IPS-20b (cell line): ENCODE measurements around the gene MAPK14.
A peak's percentile ranks its signal among the peaks of the same experiment; 100 is the strongest.

ENCODE experiments used
- H3K27ac ChIP-seq: one replicate; pipeline ENCODE4 v1.5.1; 2013; ENCODE audit warnings: low read length
- H3K27me3 ChIP-seq: 2 replicates; pipeline ENCODE4 v1.6.1; 2013; ENCODE audit warnings: mild to moderate bottlenecking, low read length, inconsistent platforms; ENCODE audit not compliant: insufficient read depth
- H3K36me3 ChIP-seq: 2 replicates; pipeline ENCODE4 v1.6.1; 2013; ENCODE audit warnings: low read depth, mild to moderate bottlenecking, inconsistent platforms, low read length, moderate library complexity; ENCODE audit not compliant: insufficient read depth
- H3K4me1 ChIP-seq: 2 replicates; pipeline ENCODE4 v1.6.1; 2013; ENCODE audit warnings: mild to moderate bottlenecking, control low read depth, inconsistent platforms, low read length, moderate library complexity; ENCODE audit not compliant: insufficient read depth
- H3K4me3 ChIP-seq: 2 replicates; pipeline ENCODE4 v1.5.1; 2013; ENCODE audit warnings: mild to moderate bottlenecking, low read length, inconsistent platforms
- H3K9ac ChIP-seq: 2 replicates; pipeline ENCODE4 v1.6.1; 2013; ENCODE audit warnings: low read depth, mild to moderate bottlenecking, inconsistent platforms, low read length, moderate library complexity
- H3K9me3 ChIP-seq: 2 replicates; pipeline ENCODE4 v1.6.1; 2013; ENCODE audit warnings: mild to moderate bottlenecking, low read depth, low read length, inconsistent platforms; ENCODE audit not compliant: insufficient read depth

MAPK14 gene

GRCh38 chr6:36133912-36134311, 106.3 kb downstream of the MAPK14 start:
- Histone ChIP-seq H3K36me3 (no peaks in the 10 kb centered on the region), H3K9ac (no peak overlapping the region), H3K27ac (no peak overlapping the region), H3K4me3 (no peak overlapping the region), H3K4me1 (peaks cover 9% of the 10 kb centered on the region; the same call in 1 of the 2 replicates), H3K9me3 (no peaks in the 10 kb centered on the region), H3K27me3 (peaks cover 25% of the 10 kb centered on the region)

- Histone ChIP-seq H3K4me1 (peaks cover 17% of the 10 kb centered on the region), H3K9me3 (no peaks in the 10 kb centered on the region), H3K27me3 (peaks cover 14% of the 10 kb centered on the region), H3K36me3 (no peaks in the 10 kb centered on the region), H3K4me3 (no peak overlapping the region), H3K27ac (no peak overlapping the region), H3K9ac (no peak overlapping the region)
Observed at GRCh38 chr6:36135053-36135731, 107.6 kb downstream of the MAPK14 start.

DNA sequence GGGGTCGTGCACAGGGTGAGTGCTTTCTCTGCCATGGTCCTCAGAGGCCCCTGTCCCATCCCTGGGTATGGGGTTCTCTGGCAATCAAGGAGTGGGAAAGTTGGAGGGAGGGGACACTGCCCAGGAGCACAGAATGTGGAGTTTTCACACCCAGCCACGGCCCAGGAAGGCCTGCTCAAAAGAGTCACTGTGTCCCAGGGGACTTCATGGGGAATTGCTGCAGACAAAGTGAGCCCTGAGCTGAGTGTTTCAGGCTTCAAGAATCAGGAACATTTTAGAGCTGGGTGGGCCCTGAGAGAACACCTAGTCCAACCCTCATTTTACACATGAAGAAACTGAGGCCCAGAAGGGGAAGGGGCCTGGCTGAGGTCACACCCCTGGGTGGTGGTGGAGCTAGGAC, 108.4 kb downstream of the MAPK14 start:
- Histone ChIP-seq H3K9me3 (no peaks in the 10 kb centered on the region), H3K27me3 (peaks cover 9% of the 10 kb centered on the region; the same call in 1 of the 2 replicates), H3K9ac (no peak overlapping the region), H3K4me1 (peaks cover 20% of the 10 kb centered on the region), H3K36me3 (no peaks in the 10 kb centered on the region), H3K27ac (no peak overlapping the region), H3K4me3 (no peak overlapping the region)

DNA sequence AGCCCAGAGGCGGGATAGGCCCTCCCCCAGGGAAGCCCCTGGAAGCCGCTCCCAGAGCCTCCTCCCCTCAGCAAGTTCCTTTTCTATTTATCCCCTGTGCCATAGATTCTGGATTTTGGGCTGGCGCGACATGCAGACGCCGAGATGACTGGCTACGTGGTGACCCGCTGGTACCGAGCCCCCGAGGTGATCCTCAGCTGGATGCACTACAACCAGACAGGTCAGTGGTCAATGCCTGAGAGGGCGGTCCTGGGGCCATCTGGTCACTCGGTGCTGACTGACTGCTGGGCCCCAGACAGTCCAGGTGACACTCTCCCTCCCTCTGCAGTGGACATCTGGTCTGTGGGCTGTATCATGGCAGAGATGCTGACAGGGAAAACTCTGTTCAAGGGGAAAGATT, 108.9 kb downstream of the MAPK14 start:
- Histone ChIP-seq H3K27me3 (peaks cover 4% of the 10 kb centered on the region; the same call in 1 of the 2 replicates), H3K9me3 (no peaks in the 10 kb centered on the region), H3K4me3 (no peak overlapping the region), H3K36me3 (no peaks in the 10 kb centered on the region), H3K9ac (no peak overlapping the region), H3K27ac (no peak overlapping the region), H3K4me1 (peaks cover 17% of the 10 kb centered on the region)

DNA sequence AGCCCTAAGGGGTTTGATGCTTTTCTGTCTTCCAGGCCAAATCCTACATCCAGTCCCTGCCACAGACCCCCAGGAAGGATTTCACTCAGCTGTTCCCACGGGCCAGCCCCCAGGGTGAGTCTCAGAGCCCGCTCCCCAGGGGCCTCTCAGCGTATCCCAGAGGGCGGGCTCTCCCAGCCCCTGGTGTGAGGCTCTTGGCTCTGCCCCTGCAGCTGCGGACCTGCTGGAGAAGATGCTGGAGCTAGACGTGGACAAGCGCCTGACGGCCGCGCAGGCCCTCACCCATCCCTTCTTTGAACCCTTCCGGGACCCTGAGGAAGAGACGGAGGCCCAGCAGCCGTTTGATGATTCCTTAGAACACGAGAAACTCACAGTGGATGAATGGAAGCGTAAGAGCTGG, 111.1 kb downstream of the MAPK14 start:
- Histone ChIP-seq H3K27me3 (no peaks in the 10 kb centered on the region), H3K9ac (no peak overlapping the region), H3K4me3 (no peak overlapping the region), H3K4me1 (peaks cover 11% of the 10 kb centered on the region), H3K36me3 (no peaks in the 10 kb centered on the region), H3K27ac (no peak overlapping the region), H3K9me3 (no peaks in the 10 kb centered on the region)

GRCh38 chr6:36139431-36139830, 111.8 kb downstream of the MAPK14 start:
- no peak overlapping the region; the same call in 1 of the 2 replicates for H3K9ac ChIP-seq
- H3K36me3 ChIP-seq: no peaks in the 10 kb centered on the region

DNA sequence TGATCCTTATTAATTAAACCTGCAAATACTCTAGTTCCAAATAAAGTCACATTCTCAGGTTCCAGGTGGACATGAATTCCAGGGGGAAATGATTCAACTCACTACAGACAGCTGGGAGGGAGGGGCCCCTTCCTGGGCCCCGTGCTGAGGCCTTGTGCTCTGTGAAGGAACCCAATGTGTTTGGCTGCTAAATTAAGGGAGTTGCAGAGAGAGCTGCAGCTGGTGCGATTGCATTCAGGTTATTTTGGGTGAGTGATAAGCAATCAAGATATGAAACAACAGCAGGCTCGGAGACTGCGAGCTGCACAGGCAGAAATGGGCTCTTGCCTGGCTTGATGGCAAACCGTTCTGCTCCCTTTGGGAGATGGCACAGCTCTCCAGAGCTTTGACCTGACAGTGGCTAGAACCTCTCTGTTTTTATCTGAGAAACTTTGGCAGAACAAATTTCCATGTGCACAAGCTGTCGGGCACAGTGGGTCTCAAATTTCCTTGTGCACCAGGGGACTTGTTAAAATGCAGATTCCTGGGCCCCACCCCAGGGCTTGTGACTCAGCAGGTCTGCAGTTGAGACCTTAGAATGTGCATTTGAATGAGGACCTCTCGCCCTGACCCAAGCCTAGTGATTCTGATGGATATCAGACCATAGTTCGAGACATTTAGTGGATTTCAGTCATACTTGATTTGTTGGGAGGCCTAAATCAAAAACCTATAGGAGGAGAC, 112.5 kb downstream of the MAPK14 start:
- Histone ChIP-seq H3K27me3 (no peaks in the 10 kb centered on the region), H3K4me3 (no peak overlapping the region), H3K4me1 (peaks cover 11% of the 10 kb centered on the region), H3K9me3 (no peaks in the 10 kb centered on the region), H3K9ac (peak overlapping the region; percentile 29; the same call in 1 of the 2 replicates), H3K36me3 (no peaks in the 10 kb centered on the region), H3K27ac (no peak overlapping the region)

More at GRCh38 chr6:36139431-36139830, 111.8 kb downstream of the MAPK14 start:
- H3K4me3 ChIP-seq: no peak overlapping the region
- no peaks in the 10 kb centered on the region for H3K9me3 ChIP-seq
- H3K4me1 ChIP-seq: peaks cover 11% of the 10 kb centered on the region
- H3K27ac ChIP-seq: no peak overlapping the region
- H3K27me3 ChIP-seq: no peaks in the 10 kb centered on the region

DNA sequence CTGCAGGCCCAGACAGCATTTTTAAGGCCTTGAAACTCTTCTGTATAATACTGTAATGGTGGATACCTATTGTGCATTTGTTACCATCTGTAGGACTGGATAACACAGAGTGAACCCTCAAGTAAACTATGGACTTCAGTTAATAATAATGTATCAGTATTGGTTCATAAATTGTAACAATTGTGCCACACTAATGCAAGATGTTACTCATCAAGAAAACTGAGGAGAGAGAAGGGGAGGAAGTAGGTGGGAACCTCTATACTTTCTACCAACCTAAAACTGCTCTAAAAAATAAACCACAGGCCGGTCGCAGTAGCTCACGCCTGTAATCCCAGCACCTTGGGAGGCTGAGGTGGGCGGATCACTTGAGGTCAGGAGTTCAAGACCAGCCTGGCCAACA, 113.5 kb downstream of the MAPK14 start:
- no peaks in the 10 kb centered on the region for H3K27me3 ChIP-seq
- no peak overlapping the region for H3K27ac ChIP-seq
- no peak overlapping the region for H3K9ac ChIP-seq
- no peaks in the 10 kb centered on the region for H3K9me3 ChIP-seq
- no peaks in the 10 kb centered on the region for H3K36me3 ChIP-seq
- H3K4me1 ChIP-seq: peaks cover 11% of the 10 kb centered on the region
- H3K4me3 ChIP-seq: no peak overlapping the region

GRCh38 chr6:36141961-36142360, 114.4 kb downstream of the MAPK14 start:
- peaks cover 11% of the 10 kb centered on the region for H3K4me1 ChIP-seq
- H3K9me3 ChIP-seq: no peaks in the 10 kb centered on the region
- H3K36me3 ChIP-seq: no peaks in the 10 kb centered on the region
- H3K27me3 ChIP-seq: no peaks in the 10 kb centered on the region
- no peak overlapping the region for H3K27ac ChIP-seq
- no peak overlapping the region for H3K9ac ChIP-seq
- no peak overlapping the region for H3K4me3 ChIP-seq

- Histone ChIP-seq H3K4me3 (no peak overlapping the region), H3K9me3 (no peaks in the 10 kb centered on the region), H3K27me3 (no peaks in the 10 kb centered on the region), H3K9ac (no peak overlapping the region), H3K27ac (no peak overlapping the region), H3K36me3 (no peaks in the 10 kb centered on the region), H3K4me1 (peaks cover 11% of the 10 kb centered on the region)
Observed at GRCh38 chr6:36142971-36143838, 115.6 kb downstream of the MAPK14 start.

DNA sequence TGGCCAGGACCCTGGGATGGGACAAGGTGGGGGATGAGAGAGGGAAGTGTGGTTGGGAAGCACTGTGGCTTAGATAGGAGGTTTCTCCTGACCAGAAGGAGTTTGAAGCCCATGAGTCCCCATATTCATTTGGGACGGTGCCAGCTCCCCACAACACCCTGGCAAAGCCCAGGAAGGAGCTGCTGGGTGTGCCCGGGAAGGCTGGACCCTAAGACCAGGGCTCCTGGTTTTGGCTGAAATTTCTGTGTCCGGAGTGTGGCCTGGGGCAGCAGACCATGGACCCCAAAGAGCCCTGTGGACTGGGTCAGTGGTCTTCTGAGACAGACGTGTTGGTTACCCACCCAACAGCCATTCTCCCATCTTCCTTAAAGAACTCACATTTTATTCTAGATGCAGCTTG, 117.9 kb downstream of the MAPK14 start:
- Histone ChIP-seq H3K9ac (no peak overlapping the region), H3K36me3 (no peaks in the 10 kb centered on the region), H3K4me1 (peaks cover under 1% of the 10 kb centered on the region; the same call in 1 of the 2 replicates), H3K9me3 (no peaks in the 10 kb centered on the region), H3K27ac (no peak overlapping the region), H3K4me3 (no peak overlapping the region), H3K27me3 (no peaks in the 10 kb centered on the region)
